GM21786 (cell line): ENCODE measurements around the gene INSIG1.
A peak's percentile ranks its signal among the peaks of the same experiment; 100 is the strongest.

ENCODE experiments used
- ATAC-seq: cut with Tn5 transposase; IDR thresholded peaks from one replicate; pipeline ENCODE4 v1.9.1; 2021; ENCODE audit not compliant: unreplicated experiment

Gene INSIG1

GRCh38 chr7:155284496-155285274 lies 13.0 kb upstream of the INSIG1 start:
- no peak for ATAC-seq

GRCh38 chr7:155285423-155285822 lies 12.3 kb upstream of the INSIG1 start:
- ATAC-seq = no peak

GRCh38 chr7:155285833-155286232 lies 11.8 kb upstream of the INSIG1 start:
- ATAC-seq = no peak

GRCh38 chr7:155286686-155287085 lies 11.0 kb upstream of the INSIG1 start:
- ATAC-seq = no peak

- no peak for ATAC-seq
Measured at GRCh38 chr7:155287284-155287935, 10.3 kb upstream of the INSIG1 start.

- ATAC-seq = no peak
Measured at GRCh38 chr7:155288055-155288454, 9.6 kb upstream of the INSIG1 start.

GRCh38 chr7:155289107-155289506 lies 8.6 kb upstream of the INSIG1 start:
- ATAC-seq = no peak

GRCh38 chr7:155289949-155290501 lies 7.7 kb upstream of the INSIG1 start:
- ATAC-seq = no peak

GRCh38 chr7:155291045-155291530 lies 6.6 kb upstream of the INSIG1 start:
- ATAC-seq = no peak

GRCh38 chr7:155291729-155292128 lies 5.9 kb upstream of the INSIG1 start:
- no peak for ATAC-seq

GRCh38 chr7:155292680-155293226 lies 4.9 kb upstream of the INSIG1 start:
- ATAC-seq = no peak

- no peak for ATAC-seq
Measured at GRCh38 chr7:155293721-155294510, 3.8 kb upstream of the INSIG1 start.

GRCh38 chr7:155294511-155294778 lies 3.2 kb upstream of the INSIG1 start:
- no peak for ATAC-seq

GRCh38 chr7:155295511-155295910 lies 2.2 kb upstream of the INSIG1 start:
- no peak for ATAC-seq

- ATAC-seq = no peak
Measured at GRCh38 chr7:155296006-155296787, 1.5 kb upstream of the INSIG1 start.

GRCh38 chr7:155296788-155297516 lies 726 bp upstream of the INSIG1 start:
- peak; percentile 33 for ATAC-seq

GRCh38 chr7:155298288-155298833 lies 683 bp downstream of the INSIG1 start:
- ATAC-seq = no peak

GRCh38 chr7:155298834-155299534 lies 1.3 kb downstream of the INSIG1 start:
- peak; percentile 69 for ATAC-seq
